Tongue (tissue), 2 donors: Measurements from ENCODE around the gene GNG12. TPM values are rescaled to one million over a fixed set of nuclear protein-coding genes. Genes with fewer than 3 reads are reported as not detected.

Source experiments
- DNase-seq: peaks from one replicate; pipeline ENCODE4 v3.0.0-alpha.2; 2015
- total RNA-seq: library from RNA; depleted of rRNA; stranded (reverse); fragments of >200 nt; gene quantifications from one replicate; pipeline ENCODE4 v1.2.3, GENCODE V29; 2014

GNG12 gene
- total RNA-seq, 1 donor from 2014 or later, result 68.1 TPM

- DNase-seq, result no peak
Measured at GRCh38 chr1:67840449-67840848, 7.2 kb upstream of the GNG12 start.

- no peak for DNase-seq
Measured at GRCh38 chr1:67839826-67840225, 6.6 kb upstream of the GNG12 start.

- no peak for DNase-seq
Measured at GRCh38 chr1:67838180-67838910, 5.1 kb upstream of the GNG12 start.

GRCh38 chr1:67836769-67837168 is 3.5 kb upstream of the GNG12 start:
- DNase-seq, result no peak

GRCh38 chr1:67835663-67836452 is 2.6 kb upstream of the GNG12 start:
- no peak for DNase-seq

- no peak for DNase-seq
Measured at GRCh38 chr1:67834246-67834877, 1.1 kb upstream of the GNG12 start.

GRCh38 chr1:67833602-67833940 is 304 bp upstream of the GNG12 start:
- no peak for DNase-seq

GRCh38 chr1:67831850-67832513 is 1.3 kb downstream of the GNG12 start:
- DNase-seq, result peak; percentile 71

- peak; percentile 37 for DNase-seq
Measured at GRCh38 chr1:67830928-67831830, 2.1 kb downstream of the GNG12 start.

GRCh38 chr1:67830226-67830625 is 3.0 kb downstream of the GNG12 start:
- DNase-seq, result no peak

- no peak for DNase-seq
Measured at GRCh38 chr1:67827688-67828087, 5.6 kb downstream of the GNG12 start.

GRCh38 chr1:67825591-67825990 is 7.7 kb downstream of the GNG12 start:
- DNase-seq, result no peak

GRCh38 chr1:67824766-67825165 is 8.5 kb downstream of the GNG12 start:
- DNase-seq, result no peak

GRCh38 chr1:67823615-67824014 is 9.7 kb downstream of the GNG12 start:
- DNase-seq, result no peak

- DNase-seq, result no peak
Measured at GRCh38 chr1:67821263-67821662, 12.0 kb downstream of the GNG12 start.

- DNase-seq, result no peak
Measured at GRCh38 chr1:67818725-67819301, 14.5 kb downstream of the GNG12 start.

- DNase-seq, result no peak
Measured at GRCh38 chr1:67818162-67818561, 15.1 kb downstream of the GNG12 start.

GRCh38 chr1:67817319-67817718 is 15.9 kb downstream of the GNG12 start:
- DNase-seq, result no peak

- DNase-seq, result no peak
Measured at GRCh38 chr1:67816506-67816905, 16.8 kb downstream of the GNG12 start.

GRCh38 chr1:67816095-67816475 is 17.2 kb downstream of the GNG12 start:
- DNase-seq, result no peak
